ENCODE results near the gene TIMM13.
"Not testable (repeated sequence)": the region's sequence is repeated elsewhere in the genome, so short reads cannot be mapped to it uniquely, and the experiment has no call there.

The TIMM13 gene

GRCh38 chr19:2415281-2415972, 12.0 kb downstream of the TIMM13 start:
- no peak for DNase-seq (ENCODE audit: low read depth)

GRCh38 chr19:2413629-2414028, 13.8 kb downstream of the TIMM13 start:
- DNase-seq (ENCODE audit: low read depth) = no peak

- no peak for DNase-seq (ENCODE audit: low read depth)
Observed at GRCh38 chr19:2413159-2413558, 14.2 kb downstream of the TIMM13 start.

GRCh38 chr19:2412449-2412848, 14.9 kb downstream of the TIMM13 start:
- DNase-seq (ENCODE audit: low read depth) = no peak

GRCh38 chr19:2411709-2412108, 15.7 kb downstream of the TIMM13 start:
- no peak for DNase-seq (ENCODE audit: low read depth)

GRCh38 chr19:2410023-2410422, 17.4 kb downstream of the TIMM13 start:
- DNase-seq (ENCODE audit: low read depth) = no peak

- no peak for DNase-seq (ENCODE audit: low read depth)
Observed at GRCh38 chr19:2409352-2409912, 18.0 kb downstream of the TIMM13 start.

GRCh38 chr19:2408247-2408646, 19.1 kb downstream of the TIMM13 start:
- DNase-seq (ENCODE audit: low read depth) = no peak

- no peak for DNase-seq (ENCODE audit: low read depth)
Observed at GRCh38 chr19:2399582-2399981, 27.8 kb downstream of the TIMM13 start.

- DNase-seq (ENCODE audit: low read depth) = no peak
Observed at GRCh38 chr19:2398735-2399305, 28.6 kb downstream of the TIMM13 start.

GRCh38 chr19:2397173-2397572, 30.2 kb downstream of the TIMM13 start:
- not testable (repeated sequence) for DNase-seq (ENCODE audit: low read depth)

- DNase-seq (ENCODE audit: low read depth) = not testable (repeated sequence)
Observed at GRCh38 chr19:2395293-2395829, 32.0 kb downstream of the TIMM13 start.

GRCh38 chr19:2394442-2395292, 32.7 kb downstream of the TIMM13 start:
- DNase-seq (ENCODE audit: low read depth) = no peak

- DNase-seq (ENCODE audit: low read depth) = no peak
Observed at GRCh38 chr19:2394054-2394441, 33.3 kb downstream of the TIMM13 start.

GRCh38 chr19:2392899-2393298, 34.5 kb downstream of the TIMM13 start:
- not testable (repeated sequence) for DNase-seq (ENCODE audit: low read depth)

GRCh38 chr19:2392366-2392765, 35.0 kb downstream of the TIMM13 start:
- no peak for DNase-seq (ENCODE audit: low read depth)

- no peak for DNase-seq (ENCODE audit: low read depth)
Observed at GRCh38 chr19:2391118-2391725, 36.2 kb downstream of the TIMM13 start.

- no peak for DNase-seq (ENCODE audit: low read depth)
Observed at GRCh38 chr19:2389594-2389993, 37.8 kb downstream of the TIMM13 start.

- no peak for DNase-seq (ENCODE audit: low read depth)
Observed at GRCh38 chr19:2387367-2388288, 39.8 kb downstream of the TIMM13 start.

GRCh38 chr19:2385053-2385721, 42.2 kb downstream of the TIMM13 start:
- no peak for DNase-seq (ENCODE audit: low read depth)
